ENCODE results near the gene RPLP2.

Gene RPLP2

GRCh38 chr11:862081-862661, 52.4 kb downstream of the RPLP2 start:
- in situ Hi-C loops (cut with MboI; ENCODE audit: low sequenced_read_pairs), result no loop called here

Measured in hTERT RPE-1 (cell line).